ENCODE measurements around the gene CDK13.
"Not testable (repeated sequence)": the region's sequence is repeated elsewhere in the genome, so short reads cannot be mapped to it uniquely, and the experiment has no call there.

The CDK13 gene

DNA sequence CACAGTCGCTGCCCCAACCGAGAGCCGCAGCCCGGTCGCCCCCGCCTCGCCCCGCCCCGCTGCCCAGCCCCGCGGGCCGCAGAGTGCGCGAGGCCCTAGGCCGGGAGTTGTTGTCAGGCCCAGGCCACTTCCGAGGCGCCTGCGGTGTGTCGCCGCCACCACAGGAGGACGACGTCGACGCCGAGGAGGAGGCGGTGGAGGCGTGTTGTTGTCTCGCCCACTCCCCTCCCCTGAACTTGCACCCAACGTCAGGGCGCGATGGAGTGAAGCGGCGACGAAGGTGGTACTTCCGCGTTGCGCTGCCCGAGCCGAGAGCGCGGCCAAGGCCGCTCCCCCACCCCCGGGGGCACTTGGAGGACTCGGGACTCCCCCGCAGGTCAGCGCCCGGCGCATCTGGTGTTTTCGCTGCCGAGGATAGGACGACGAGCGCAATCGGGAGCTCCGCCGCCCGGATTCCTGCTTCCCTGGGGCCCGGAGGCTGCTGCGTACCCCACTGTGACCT, at the start of gene CDK13:
CDK13 (plus strand) TSS at position 286 of the 502 bp plus-strand sequence. CDS start 386 bp downstream, outside the sequence.
- DNase-seq: peak; percentile 74

DNA sequence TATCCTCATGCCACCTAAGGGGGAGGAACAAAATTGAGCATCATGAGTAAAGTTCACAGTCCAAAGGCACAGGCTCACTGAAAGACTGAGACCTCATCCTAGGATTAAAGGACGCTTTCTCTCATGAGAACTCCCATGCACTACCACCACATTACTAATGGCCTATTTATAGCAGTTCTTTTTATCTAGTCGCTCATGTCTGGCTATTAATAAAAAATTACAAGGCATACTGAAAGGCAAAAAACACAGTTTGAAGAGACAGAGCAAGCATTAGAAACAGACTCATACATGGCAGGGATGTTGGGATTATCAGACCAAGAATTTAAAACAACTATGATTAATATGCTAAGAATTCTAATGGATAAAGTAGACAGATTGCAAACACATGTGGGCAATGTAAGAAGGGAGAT, 46.0 kb upstream of the CDK13 start:
- DNase-seq: no peak

DNA sequence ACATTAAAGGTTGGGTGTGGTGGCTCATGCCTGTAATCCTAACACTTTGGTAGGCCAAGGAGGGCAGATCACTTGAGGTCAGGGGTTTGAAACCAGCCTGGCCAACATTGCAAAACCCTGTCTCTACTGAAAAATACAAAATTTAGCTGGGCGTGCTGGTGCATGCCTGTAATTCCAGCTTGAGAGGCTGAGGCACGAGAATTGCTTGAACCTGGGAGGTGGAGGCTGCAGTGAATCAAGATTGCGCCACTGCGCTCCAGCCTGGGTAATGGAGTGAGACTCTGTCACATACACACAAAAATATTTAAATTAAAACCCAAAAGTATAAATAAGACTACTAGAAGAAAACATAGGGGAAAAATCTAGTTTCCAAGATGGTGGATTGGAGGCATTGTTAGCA, 41.9 kb upstream of the CDK13 start:
- no peak for DNase-seq

DNA sequence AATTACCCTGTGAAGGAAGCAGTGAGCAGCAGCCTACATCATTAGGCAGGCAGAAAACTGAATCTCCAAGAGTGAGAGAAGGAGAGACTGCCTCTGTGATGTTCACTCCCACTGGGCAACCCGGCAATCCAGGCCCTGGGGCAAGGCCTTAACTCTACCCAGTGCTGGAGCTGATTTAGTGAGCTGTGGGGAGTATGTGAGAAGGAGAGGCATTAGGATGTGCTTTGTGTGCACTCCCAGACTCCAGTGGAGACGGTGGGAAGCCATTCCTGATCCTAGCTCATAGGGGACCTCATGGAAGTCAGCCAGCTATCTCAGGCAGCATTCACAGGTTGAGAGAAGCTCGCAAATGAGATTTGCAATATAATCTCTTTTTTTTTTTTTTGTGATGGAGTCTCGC, 41.1 kb upstream of the CDK13 start:
- no peak for DNase-seq

DNA sequence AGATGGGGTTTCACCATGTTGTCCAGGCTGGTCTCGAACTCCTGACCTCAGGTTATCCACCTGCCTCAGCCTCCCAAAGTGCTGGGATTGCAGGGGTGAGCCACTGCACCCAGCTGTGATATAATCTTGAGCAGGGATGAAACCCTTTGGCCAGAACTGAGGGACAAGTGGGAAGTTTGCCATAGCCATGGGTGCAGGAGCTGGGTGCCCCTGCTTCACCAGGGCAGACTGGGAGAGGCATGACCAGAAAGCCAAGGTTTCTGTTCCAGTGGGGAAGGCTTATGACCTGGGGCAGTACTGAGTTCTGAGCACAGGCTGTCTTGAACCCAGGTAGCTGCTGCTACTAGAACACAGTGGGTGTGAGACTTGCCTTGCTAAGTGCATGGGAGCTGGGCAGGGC, 40.5 kb upstream of the CDK13 start:
- DNase-seq: no peak

DNA sequence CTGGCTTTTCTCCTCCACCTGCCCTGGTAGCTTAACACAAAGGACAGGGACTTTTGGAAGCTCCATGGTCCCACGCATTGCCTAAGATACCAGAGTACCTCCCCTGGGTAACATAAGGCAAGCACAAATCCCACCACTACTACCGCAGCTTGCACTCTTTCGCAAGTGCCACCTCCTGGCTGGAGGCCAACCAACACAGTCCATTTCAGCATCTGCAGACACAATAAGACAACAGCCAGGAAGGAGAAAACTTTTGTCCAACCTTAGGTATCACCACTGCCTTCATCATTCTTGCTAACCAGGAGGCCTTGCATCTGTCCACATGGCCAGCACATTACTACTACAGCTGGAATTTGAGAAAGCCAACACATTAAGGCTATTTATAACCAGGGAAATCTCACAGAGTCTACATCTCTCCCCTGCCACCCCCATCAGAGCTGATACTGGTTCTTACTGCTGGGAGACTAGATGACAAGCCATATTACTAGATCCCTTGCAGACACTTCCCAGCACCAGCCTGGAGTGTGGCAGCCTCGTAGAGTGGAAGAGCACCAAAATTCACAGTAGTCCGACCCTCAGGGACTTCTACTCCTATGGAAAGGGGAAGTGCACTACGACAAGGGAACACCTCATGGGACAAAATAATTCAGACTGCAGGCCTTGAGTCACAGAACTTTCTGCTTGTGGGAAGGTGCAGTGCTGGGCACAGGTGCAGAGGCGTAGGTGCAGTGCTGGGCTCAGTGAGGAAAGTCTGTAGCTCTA, 39.8 kb upstream of the CDK13 start:
- no peak for DNase-seq

DNA sequence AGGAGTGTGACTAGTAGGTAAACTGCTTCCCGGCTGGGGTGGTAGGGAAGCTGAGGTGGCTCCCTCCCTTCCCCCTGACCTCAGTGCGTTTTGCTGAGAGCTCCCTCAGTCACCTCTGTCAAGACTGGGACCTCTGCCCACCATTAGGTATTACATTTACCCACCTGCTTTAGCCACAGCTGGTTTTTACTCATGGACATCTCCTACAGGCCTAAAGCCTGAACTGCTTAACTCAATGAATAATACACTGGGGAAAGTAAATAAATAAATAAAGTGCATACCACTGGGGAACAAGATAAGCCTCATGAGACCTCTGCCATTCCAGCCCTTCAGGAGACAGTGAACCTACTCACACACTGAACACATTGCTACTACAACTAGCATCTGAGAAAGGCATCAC, 38.9 kb upstream of the CDK13 start:
- DNase-seq: no peak

DNA sequence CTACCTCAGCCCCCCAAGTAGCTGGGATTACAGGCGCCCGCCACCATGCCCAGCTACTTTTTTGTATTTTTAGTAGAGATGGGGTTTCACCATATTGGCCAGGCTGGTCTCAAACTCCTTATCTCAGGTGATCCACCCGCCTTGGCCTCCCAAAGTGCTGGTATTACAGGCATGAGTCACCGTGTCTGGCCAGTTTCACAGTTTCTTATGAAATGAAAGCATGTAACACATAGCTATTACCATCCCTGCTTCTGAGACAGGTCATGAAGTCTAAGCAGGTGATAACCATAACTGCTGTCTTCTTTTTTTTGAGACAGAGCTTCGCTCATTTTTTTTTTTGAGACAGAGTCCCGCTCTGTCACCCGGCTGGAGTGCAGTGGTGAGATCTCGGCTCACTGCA, 34.2 kb upstream of the CDK13 start:
- DNase-seq: not testable (repeated sequence)

DNA sequence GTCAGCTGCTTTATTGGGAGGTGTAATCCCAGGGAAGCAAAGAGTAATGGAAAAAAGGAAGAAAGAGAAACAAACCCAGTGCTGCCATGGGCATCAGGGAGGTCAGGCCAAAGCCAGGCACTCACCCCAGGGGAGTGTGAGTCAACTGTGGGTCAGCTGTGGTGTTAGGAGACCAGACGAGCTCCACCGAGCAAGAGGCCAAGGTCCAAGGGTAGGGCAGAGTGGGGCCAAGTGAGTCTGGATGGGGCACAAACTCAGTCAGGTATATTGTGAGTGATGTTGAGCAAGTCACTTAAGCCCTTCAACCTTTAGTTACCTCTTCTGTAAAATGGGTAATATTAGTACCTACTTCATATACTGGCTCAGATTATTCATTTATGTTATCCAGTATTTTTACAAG, 30.4 kb upstream of the CDK13 start:
- DNase-seq: no peak

DNA sequence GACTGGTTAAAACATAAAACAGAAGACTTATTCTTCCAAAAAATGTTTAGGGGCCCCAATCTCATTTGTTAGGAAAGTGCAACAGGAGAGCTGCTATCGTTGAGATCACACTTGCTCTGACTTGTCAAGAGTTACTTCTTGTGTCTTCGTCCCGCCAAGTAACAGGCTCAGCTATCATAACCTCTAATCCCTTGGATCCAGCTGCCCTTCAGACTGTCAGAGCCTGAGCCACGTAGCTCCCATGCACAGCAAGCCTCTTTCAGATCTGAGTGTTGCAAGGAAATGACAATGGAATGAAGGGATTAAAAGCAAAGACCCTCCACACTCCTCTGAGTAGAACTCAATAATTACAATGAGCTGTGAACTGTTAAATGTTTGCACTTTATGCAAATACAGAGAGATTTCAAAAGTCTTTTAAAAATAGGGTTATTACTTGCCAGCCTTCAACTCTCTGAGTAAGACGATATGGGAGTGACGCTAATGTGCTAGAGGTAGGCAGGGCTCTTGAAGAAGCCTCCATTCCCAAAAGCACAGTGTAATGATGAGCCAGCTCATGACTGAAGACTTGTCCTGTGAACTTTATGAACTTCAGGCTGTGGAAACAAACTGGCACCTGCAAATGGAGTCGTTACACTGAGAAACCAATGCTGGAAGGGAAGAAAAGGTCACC, 28.4 kb upstream of the CDK13 start:
- no peak for DNase-seq

DNA sequence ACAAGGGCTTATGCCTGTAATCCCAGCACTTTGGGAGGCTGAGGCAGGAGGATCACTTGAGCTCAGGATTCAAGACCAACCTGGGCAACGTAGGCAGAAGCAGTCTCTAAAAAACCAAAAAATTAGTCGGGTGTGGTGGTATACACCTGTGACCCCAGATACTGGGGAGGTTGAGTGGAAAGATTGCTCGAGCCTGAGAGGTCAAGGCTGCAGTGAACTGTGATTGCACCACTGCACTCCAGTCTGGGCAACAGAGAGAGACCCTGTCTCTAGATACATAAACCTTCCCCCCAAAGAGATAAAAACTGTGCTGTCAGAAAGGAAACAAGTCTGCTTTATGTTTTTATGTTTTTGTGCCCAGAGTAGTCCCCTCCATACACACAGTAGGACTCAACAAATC, 27.5 kb upstream of the CDK13 start:
- no peak for DNase-seq

DNA sequence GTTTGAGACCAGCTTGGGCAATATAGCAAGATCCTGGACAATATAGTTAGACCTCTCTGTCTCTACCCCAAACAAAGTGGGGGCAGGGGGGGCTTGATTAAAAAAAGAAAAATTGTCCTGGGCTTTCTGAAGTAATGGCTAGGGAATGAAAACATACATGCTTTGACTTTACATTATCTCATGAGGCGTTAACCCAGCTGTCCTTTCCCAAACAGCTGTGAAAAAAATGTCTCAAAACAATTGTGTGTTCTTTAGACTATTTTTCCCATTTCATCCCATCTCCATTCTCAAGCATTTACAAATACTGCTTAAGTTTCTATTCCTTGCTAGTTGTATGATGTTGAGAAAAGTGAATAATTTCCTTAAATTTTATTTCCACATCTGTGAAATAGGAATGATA, 27.0 kb upstream of the CDK13 start:
- no peak for DNase-seq

DNA sequence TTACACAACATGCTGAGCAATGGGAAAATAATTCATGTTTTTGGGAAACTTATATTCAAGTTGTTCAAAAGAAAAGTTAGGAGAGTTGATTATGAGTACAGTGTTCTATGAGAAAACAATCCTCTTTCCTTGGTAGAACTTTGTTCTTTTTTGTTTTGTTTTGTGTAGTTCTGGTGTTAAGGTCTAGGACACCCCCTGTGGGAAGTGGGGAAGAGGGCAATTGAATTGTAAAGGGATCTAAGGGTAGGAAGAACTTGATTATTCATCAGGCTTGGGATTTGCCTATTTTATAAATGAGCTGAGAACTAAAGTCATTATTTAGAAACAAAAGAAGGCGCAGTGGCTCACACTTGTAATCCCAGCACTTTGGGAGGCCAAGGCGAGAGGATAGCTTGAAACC, 25.9 kb upstream of the CDK13 start:
- no peak for DNase-seq

DNA sequence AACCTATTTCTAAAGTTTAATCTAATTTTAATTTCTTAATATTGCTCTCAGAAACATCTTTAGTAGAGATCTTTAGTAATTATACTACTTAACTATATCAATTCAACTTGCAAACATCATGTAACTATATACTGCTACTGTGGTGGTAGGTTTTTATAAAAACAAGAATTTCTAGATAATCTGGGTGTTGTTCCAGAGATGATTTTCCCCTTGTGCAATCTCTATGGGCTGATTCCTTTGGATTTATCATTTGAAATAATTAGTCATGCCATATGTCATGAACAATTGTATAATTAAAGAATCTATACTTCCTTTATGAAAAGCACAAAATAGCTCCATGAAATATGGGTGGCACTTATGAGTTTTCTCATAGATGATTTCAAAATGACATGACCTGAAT, 23.9 kb upstream of the CDK13 start:
- no peak for DNase-seq

DNA sequence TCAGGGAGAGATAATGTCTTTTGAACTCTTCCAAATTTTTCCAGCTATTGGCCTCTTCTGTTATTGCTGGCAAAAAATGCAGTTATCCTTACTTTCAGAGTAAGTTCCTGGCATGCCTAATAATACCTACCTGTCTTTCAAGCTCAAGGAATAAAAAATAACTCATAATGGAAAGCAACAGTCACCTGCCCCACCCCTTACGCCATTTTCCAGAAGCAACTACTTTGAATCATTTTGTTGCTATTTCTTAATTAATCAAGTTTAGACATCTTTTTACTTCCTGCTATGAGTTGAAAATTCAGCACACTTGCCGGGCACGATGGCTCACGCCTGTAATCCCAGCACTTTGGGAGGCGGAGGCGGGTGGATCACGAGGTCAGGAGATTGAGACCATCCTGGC, 23.0 kb upstream of the CDK13 start:
- no peak for DNase-seq

DNA sequence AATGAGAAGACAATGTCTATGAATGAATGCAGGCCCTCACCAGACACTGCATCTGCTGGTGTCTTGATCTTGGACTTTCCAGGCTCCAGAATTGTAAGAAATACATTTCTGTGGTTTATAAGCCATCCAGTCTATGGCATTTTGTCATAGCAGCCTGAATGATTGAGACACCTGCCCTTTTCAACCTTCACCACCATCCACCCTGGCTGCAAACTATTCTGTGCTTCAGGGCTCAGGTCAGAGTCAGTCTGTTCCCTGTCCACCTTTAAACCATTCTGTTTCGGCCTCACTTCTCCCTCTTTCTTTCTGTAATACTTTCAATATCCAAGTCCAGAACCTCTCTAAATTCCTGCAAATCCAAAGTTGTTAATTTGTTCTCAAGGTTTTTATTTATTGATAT, 15.9 kb upstream of the CDK13 start:
- no peak for DNase-seq

DNA sequence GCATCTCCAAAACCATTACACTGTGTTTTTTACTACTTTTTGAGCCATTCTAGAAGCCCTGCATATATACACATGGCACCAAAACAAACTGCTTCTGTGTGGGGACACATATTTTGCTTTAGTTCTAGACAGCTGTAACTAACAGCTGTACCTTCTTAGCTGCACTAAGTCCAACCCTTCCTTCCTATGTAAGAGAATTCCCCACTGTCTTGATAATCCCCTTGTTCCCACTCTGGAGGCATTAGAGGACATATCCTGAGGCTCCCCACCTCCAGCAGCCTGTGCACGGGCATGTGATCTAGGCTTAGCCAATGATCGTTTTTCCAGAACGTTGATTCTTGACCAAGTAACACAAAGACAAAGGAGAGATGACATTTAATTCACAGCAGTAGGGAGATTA, 13.3 kb upstream of the CDK13 start:
- no peak for DNase-seq

DNA sequence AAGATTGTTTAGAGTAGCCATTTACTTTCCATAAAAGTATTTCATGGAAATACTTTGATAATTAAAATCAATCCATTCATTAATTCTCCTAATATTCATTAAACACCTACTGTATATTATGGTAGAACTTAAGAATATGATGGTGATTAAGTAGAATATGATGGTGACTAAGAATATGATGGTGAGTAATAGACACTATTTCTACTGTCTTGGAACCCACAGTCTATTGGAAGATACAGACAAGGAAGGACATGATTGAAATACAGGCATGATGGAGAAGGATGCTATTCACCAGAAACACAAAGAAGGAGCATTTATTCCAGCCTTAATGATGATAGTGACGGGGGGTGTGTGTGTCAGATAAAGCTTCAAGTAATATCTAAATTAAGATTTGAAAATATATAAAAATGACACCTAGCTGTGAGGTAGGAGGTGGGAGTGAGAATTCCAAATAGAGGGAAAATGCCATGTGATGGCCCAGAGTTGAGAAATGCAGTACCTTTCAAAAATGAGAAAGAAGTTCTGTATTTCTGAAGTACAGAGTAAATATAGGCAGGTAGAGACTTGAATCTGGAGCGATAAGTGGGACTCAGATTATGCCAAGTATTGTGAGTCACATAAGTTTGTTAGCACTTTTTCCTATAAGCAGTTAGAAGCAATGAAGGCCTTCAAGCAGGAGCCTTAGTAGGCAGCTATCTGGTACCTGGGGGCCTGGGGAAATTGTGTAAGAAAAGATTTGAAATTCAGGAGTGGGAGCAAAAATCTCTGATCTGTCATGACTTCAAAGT, 12.5 kb upstream of the CDK13 start:
- DNase-seq: no peak

DNA sequence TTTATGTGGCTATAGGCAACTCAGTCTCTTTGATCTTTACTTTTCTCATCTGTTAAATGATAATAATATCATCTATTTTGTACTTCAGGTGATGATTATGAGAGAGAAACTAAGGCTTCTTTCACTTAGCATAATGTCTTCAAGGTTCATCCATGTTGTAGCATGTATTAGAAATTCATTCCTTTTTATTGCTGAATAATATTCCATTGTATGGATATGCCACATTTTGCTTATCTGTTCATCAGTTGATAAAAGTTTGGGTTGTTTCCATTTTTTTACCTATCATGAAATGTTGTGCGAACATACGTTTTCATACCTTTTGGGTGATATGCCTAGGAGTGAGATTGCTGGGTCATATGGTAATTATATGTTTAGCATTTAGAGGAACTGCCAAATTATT, 7.2 kb upstream of the CDK13 start:
- DNase-seq: no peak

DNA sequence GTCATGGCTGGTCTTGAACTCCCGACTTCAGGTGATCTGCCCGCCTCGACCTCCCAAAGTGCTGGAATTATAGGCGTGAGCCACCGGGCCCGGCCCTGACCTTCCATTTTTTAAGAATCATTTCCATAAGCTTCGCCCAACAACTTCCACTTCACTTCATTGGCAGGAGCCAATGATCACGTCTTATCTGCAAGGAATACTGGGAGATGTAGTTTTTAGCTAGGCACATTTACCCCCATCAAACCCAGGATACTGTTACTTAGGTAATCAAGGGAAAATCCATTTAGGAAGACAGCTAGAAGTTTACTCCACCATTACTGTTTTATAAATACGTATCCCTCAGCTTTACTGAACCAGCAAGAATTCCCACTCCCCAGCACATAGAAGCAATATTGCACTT, 3.4 kb upstream of the CDK13 start:
- no peak for DNase-seq

DNA sequence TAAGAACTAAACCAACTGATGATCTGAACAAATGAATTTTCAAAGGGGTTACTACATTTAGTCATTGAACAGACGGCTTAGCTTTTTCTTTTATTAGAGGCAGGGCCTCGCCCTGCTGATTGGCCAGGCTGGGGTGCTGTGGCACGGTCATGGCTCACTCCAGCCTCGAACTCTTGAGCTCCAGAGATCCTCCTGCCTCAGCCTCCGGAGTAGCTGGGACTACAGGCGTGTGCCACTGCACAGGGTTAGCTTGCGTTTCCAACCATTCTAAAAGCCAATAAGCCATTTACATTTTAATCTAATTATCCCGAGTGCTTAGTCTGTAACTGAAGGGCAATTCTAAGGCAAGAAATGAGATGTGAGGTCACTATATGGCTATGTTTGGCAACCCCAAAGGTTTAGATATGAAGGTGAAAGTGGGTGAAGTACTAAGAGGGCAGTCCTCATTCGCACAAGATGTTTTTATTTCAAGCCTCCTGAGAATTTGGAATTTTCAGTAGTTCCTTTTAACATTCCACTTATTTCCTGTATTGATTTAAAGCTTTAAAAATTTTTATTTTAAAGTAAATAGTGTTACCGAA, 1.6 kb upstream of the CDK13 start:
- DNase-seq: no peak

DNA sequence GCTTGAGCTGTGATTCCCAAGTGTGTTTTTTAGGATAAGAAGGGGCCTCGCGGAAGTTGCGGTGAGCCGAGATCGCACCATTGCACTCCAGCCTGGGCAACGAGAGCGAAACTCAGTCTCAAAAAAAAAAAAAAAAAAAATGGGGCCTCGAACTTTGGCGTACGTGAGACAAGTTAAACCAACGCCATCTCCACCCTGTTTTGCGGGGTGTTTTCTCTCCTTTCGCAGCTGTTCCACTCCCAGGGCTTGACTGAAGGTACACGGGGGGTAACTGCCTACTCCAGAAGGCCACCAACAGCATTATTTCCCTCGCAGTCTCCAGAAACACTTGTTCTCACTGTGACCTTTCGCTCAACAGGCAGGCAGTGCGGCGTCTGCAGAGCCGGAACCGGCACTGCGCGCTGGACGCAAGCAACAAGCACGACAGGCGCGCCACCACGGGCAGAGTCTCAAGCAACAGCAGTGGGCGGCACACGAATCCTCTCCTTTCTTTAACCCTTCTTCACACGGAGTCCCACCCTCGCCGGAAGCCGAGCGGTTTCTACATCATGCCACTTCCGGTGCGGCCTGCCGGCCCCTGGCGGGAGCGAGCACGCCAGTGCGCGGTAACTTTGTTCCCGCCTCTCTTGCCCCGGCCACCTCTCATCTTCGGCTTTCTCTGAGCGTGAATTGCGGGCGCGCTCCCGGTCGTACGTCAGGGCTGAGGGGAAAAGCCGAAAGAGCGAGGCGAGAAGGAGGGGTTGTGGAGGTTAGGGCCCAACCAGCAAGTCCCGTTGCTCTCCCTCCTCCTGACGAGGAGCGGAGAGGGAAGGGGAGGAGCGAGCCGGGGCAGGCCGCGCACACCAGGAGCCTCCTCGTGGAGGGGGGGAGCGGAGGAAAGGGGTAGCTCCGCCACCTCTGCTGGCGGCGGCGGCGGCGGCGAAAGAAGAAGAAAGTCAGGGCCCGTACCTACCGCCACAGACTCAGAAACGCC, 814 bp upstream of the CDK13 start:
- peak; percentile 99 for DNase-seq

Data from NCI-H1105 (cell line).